Measurements from ENCODE around the gene FOXP1.

Gene FOXP1

DNA sequence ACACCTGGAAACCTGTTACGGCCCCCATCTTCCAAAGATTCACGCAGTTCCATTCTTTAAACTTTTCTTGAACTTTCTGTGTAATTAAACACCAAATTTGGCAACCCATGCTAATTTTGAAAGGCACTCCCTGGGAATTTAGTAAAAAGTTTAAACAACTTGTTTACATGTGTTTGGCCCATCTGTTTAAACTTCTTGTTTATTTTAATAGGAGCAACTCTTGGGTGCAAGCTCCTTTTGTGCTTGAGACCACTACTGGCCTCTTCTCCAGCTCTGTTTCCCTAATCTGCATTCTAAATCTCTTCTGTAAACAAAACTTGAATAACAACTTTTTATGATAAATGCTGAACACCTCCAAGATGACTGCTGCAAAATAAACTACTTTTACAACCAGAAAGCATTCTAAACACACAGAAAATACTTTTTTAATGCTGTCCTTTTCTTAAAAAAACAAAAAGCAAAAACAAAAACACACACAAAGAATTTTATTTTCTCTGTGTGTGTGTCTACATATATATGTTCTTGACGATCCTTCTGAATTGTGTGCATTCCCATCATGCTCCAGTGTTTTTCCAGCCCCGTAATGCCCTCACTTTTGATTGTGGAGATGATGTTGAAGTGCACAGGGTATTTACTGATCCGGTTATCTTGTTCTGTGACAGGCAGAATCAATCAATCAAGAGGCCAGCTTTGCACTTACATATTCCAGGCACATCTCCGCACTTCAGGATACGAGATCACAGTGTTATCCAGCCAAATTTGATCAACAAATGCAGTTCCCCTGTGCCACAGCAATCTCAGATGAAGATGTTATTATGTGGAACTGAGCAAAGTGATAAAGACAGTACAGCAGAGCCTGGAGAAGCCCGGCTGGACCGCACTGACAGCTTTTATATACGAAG is 416.9 kb downstream of the FOXP1 start:
- Histone ChIP-seq H3K9ac (ENCODE audit: low read depth, low read length) (no peak overlapping the region), H3K4me1 (ENCODE audit: insufficient read depth, low read length) (peaks cover 24% of the 10 kb centered on the region), H3K9me3 (ENCODE audit: control insufficient read depth, insufficient read depth, low read length) (0 out of 2 replicates have a peak, but pooled peaks cover 3% of the 10 kb centered on the region), H3K36me3 (ENCODE audit: insufficient read depth, low read length) (no peaks in the 10 kb centered on the region)

DNA sequence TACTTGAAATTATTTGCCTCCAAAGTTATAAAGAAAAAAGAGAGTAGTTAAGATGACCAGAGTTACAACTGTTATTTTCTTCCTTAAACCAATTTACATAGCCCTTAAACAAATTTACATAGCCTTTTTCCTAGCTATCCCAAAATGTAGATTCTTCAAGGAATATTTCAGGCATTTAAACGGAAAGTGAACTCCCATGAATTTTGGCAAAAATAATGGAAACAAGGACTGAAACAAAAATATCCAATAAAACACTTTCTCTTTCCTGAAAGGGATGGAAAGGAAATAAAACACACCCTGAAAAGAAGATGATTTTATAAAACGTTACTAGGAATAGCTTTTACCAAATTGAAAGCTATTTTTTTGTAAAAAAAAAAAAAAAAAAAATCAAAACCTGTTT is 418.6 kb downstream of the FOXP1 start:
- Histone ChIP-seq H3K9me3 (ENCODE audit: control insufficient read depth, insufficient read depth, low read length) (peaks cover 3% of the 10 kb centered on the region; the same call in 1 of the 2 replicates), H3K36me3 (ENCODE audit: insufficient read depth, low read length) (no peaks in the 10 kb centered on the region), H3K4me1 (ENCODE audit: insufficient read depth, low read length) (peaks cover 22% of the 10 kb centered on the region; the same call in 1 of the 2 replicates), H3K9ac (ENCODE audit: low read depth, low read length) (no peak overlapping the region)

DNA sequence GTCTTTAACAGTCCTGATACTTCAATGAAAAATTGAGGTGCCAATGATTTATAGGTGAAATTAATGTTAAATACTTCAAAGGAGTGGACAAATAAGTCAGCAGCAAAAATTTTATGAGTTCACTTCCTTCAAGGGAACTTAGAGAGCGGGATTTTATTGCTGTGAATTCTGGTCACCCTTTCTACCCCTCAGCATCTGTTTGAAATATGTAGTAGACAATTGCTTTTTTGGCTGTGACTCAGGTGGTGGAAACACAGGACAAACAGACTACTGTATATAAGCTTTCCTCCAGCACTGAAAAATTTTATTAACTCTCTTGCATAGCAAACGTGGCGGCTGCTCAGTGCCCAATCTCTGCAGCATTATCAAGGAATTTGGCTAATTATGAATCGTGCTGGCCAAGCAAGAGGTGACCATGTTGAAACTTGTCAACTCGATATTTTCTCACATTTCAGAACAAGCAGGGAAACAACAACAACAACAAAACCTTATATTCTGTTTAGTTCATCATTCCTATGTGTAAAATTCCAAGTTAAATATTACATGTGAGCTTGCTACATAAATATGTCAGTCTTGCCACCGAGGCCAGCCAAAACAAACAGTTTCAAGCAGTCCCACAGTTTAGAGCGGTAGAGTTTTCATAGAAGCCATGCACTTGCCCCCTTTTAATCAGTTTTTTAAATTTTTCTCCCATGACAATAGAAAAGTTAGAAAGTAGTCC is 420.2 kb downstream of the FOXP1 start:
- Histone ChIP-seq H3K9ac (ENCODE audit: low read depth, low read length) (no peak overlapping the region), H3K9me3 (ENCODE audit: control insufficient read depth, insufficient read depth, low read length) (peaks cover 3% of the 10 kb centered on the region; the same call in 1 of the 2 replicates), H3K4me1 (ENCODE audit: insufficient read depth, low read length) (peaks cover 13% of the 10 kb centered on the region), H3K36me3 (ENCODE audit: insufficient read depth, low read length) (no peaks in the 10 kb centered on the region)

DNA sequence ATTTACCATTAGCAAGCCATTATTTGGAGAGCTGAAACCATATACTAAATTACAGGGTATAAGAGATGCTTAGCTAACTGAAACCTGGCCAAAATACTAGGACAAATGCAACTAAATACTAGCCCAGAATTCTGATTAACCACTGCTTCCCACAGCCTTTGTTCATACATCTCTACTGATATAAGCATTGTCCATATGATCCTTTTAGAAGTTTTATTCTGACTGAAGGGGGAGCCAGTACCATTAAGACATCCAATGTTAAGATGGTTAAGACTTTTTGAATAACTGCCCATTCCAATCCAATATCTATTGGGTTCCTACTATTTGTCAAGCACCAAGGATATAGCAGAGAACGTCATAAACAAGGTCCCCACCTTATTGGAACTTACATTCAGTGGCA is 421.3 kb downstream of the FOXP1 start:
- H3K4me1 ChIP-seq (ENCODE audit: insufficient read depth, low read length): peaks cover 14% of the 10 kb centered on the region
- no peaks in the 10 kb centered on the region for H3K36me3 ChIP-seq (ENCODE audit: insufficient read depth, low read length)
- peaks cover 3% of the 10 kb centered on the region; the same call in 1 of the 2 replicates for H3K9me3 ChIP-seq (ENCODE audit: control insufficient read depth, insufficient read depth, low read length)
- H3K9ac ChIP-seq (ENCODE audit: low read depth, low read length): no peak overlapping the region

DNA sequence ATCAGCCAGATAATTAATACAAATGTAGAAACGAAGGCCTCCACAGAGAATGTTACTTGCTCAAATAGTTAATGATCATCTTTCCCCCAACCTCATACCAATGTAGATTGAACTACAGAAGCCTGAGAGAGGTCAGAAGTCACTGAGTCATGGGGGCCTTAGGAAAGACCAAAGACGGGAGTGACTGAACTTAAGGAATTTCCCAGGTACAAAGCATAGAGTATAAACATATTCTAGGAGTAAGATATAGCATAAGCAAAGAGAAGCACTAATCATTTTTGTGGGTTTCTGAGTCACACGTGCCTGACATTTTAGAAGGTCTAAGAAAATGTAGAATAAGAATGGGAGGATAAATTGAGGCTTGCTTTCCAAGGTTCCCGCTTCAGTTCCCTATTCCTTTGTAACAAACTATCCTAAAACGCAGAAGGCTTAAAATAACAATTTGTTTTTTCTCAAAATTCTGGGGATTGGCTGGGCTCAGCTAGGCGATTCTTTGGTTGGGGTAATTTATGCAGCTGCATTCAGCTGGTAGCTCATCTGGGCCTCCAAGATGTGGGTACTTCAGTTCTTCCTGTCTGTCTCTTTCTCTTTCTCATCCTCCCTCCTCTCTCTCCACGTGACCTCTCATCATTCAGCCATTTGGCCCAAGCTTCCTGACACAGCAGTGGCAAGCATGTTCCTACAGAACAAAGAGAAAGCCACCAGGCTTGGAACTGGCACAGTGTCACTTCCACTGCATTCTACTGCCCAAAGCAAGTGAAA is 422.6 kb downstream of the FOXP1 start:
- peaks cover 2% of the 10 kb centered on the region; the same call in 1 of the 2 replicates for H3K9me3 ChIP-seq (ENCODE audit: control insufficient read depth, insufficient read depth, low read length)
- no peaks in the 10 kb centered on the region for H3K36me3 ChIP-seq (ENCODE audit: insufficient read depth, low read length)
- no peak overlapping the region for H3K9ac ChIP-seq (ENCODE audit: low read depth, low read length)
- peaks cover 24% of the 10 kb centered on the region for H3K4me1 ChIP-seq (ENCODE audit: insufficient read depth, low read length)

DNA sequence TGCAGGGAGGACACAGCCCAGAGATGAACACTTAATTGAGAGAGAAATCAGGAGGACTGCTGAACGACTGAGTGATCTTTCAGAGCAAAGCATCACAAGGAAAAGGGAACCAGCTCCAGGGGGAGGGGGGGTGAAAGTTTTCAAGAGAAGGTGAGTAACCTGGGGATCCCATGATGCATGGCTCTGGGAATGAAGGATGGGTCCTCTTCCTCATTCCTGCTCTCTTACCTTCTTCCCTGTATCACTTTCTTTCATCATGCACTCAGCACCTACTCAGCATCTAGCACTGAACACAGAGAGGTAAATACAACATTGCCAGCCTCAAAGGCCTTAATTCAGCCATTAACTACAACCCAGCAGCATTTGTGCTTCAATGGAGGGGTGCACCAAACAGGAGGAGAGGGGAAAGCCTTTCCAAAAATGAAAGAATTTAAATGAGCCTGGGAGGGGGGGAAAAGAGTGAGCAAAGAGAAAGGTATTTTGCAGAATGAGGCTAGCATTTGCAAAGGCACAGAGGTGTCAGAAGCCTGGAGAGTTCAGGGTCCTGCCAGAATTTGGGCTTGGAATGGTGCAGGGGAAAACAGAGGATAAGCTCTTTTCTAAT is 427.4 kb downstream of the FOXP1 start:
- peaks cover 43% of the 10 kb centered on the region for H3K4me1 ChIP-seq (ENCODE audit: insufficient read depth, low read length)
- no peak overlapping the region for H3K9ac ChIP-seq (ENCODE audit: low read depth, low read length)
- H3K36me3 ChIP-seq (ENCODE audit: insufficient read depth, low read length): no peaks in the 10 kb centered on the region
- H3K9me3 ChIP-seq (ENCODE audit: control insufficient read depth, insufficient read depth, low read length): no peaks in the 10 kb centered on the region; the same call in 1 of the 2 replicates

DNA sequence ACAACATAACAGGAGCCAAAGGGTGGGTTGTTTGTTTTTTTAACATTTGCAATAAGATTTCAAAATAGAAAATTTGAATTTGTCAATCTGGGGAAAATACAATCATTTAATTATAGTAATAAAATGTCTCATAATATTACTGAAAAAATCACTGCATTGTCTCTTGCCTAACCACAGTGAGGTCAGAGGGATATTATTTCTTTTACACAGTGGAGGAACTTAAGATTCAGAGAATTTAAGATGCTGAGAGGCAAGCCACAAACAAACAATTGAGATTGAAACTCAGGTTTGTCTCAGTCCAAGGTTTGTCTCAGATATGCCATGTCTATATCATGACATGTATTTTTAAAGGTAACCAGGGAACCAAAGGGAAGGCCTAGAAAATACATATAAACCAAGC is 428.7 kb downstream of the FOXP1 start:
- Histone ChIP-seq H3K9me3 (ENCODE audit: control insufficient read depth, insufficient read depth, low read length) (no peaks in the 10 kb centered on the region), H3K9ac (ENCODE audit: low read depth, low read length) (no peak overlapping the region), H3K36me3 (ENCODE audit: insufficient read depth, low read length) (no peaks in the 10 kb centered on the region), H3K4me1 (ENCODE audit: insufficient read depth, low read length) (peaks cover 53% of the 10 kb centered on the region)

DNA sequence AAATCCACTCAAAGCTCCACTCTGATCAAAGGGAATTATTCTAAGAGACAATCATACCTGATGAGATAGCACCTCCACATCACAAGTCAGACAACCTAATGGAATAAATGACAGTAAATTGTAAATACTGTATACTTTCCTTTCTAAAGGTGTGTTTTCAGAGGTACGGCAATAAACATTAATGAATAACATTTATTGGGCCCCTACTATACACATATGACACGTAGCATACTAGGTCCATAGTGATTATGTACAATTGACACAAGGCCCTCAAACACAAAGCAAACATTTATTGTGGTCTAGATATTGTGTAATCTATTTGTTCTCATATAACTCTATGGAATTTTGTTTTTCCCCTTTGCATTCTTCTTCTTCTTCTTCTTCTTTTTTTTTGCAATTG is 429.8 kb downstream of the FOXP1 start:
- Histone ChIP-seq H3K9ac (ENCODE audit: low read depth, low read length) (no peak overlapping the region), H3K9me3 (ENCODE audit: control insufficient read depth, insufficient read depth, low read length) (no peaks in the 10 kb centered on the region), H3K36me3 (ENCODE audit: insufficient read depth, low read length) (no peaks in the 10 kb centered on the region), H3K4me1 (ENCODE audit: insufficient read depth, low read length) (peaks cover 53% of the 10 kb centered on the region)

DNA sequence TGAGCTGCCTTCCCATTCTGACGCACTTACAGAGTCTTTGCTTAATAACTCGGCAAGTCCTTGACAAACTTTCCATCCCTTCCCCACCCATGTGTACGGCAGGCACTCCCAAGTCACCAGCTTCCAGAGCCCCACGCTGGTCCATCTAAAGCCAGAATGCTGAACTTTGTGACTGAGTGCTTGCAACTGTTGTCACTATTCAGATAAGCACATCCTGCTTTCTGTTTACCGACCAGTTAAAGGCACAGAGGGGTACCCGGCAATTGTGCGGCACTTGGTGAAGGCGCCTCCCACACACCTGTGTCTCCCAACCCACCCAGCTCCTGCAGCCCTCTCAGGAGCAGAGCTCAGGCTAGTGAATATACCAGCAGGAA is 430.6 kb downstream of the FOXP1 start:
- H3K9ac ChIP-seq (ENCODE audit: low read depth, low read length): no peak overlapping the region
- peaks cover 50% of the 10 kb centered on the region for H3K4me1 ChIP-seq (ENCODE audit: insufficient read depth, low read length)

DNA sequence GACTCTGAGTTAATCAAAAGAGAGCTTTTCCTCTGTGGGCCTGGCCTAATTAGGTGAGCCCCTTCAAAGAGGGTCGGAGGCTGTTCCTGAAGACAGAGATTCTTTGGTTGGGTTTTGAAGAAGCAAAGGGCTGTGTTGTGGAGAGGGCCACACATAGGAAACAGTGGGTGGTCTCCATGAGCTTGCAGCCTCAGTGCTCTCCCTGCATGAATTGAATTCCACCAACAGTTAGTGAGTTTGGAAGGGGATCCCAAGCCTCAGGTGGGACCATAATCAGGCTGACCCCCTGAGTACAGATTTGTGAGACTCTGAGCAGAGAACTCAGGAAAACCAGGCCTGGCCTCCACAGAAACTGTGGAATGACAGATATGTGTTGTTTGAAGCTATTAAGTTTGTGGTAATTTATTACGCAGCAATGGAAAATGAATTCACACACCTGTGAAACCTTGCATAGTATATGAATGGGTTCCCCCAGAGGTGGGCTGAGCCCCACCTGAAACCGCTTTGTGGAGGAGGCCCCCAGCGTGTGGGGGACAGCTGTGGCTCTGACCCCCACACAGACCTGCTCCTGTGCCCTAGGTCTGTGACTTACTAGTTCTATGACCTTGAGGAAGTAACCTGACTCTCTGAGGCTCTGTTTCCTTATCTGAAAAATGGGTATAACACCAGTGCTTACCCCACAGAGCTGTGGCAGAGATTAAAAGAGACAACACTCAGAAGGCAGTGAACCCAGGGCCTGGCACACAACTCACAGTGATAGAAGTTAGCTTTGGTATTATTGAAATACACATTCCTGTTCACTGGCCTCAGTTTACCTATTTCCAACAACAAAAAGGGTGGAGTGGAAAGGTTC is 431.3 kb downstream of the FOXP1 start:
- H3K4me1 ChIP-seq (ENCODE audit: insufficient read depth, low read length): peaks cover 52% of the 10 kb centered on the region
- no peaks in the 10 kb centered on the region for H3K9me3 ChIP-seq (ENCODE audit: control insufficient read depth, insufficient read depth, low read length)
- H3K9ac ChIP-seq (ENCODE audit: low read depth, low read length): no peak overlapping the region
- no peaks in the 10 kb centered on the region for H3K36me3 ChIP-seq (ENCODE audit: insufficient read depth, low read length)

More for the DNA sequence above, 430.6 kb downstream of the FOXP1 start:
- no peaks in the 10 kb centered on the region for H3K9me3 ChIP-seq (ENCODE audit: control insufficient read depth, insufficient read depth, low read length)
- no peaks in the 10 kb centered on the region for H3K36me3 ChIP-seq (ENCODE audit: insufficient read depth, low read length)

DNA sequence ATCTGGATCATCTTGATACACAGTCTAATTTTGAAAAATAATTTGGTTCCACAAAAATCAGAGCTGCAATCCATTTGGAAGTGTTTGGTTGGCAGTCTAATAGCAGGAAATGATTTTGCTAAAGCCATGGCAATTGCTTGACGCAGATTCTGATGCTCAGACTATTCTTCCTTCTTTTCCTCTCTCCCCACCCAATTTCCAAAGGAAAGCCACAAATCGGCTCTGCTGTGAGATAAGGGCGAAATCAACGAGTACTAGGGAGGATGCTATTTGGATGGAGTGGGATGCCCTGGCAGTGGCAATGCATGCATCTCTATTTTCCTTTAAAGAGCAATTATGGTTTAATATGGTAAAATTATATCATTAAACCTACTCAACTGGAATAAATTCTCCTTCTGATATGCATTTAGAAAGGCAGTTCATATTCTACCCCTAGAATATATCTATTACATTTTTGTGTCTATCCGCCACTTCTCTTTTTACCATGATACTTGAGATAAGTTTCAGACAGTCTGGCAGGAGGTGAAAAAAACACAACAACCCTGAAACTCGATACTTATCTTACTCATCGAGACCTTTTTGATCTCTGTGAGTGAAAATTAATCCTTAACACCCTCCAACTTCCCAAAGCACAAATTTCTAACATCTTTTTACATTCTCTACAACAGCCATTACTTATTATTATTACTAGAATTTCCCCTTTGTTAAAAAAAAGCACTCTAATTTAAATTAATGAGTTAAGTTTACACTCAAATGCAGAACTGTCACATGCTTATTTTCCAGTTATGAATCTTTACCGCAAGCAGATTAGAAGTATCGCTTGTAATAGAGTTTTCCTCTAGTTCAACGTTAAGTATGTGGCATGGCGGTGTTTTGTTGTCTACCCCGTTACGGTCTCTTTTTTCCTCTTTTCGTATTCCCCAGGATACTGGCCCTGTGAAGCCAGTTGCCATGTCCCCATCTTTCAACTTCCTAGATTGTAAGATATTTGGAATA is 433.3 kb downstream of the FOXP1 start:
- Histone ChIP-seq H3K4me1 (ENCODE audit: insufficient read depth, low read length) (peaks cover 39% of the 10 kb centered on the region), H3K9me3 (ENCODE audit: control insufficient read depth, insufficient read depth, low read length) (no peaks in the 10 kb centered on the region), H3K9ac (ENCODE audit: low read depth, low read length) (no peak overlapping the region), H3K36me3 (ENCODE audit: insufficient read depth, low read length) (no peaks in the 10 kb centered on the region)

DNA sequence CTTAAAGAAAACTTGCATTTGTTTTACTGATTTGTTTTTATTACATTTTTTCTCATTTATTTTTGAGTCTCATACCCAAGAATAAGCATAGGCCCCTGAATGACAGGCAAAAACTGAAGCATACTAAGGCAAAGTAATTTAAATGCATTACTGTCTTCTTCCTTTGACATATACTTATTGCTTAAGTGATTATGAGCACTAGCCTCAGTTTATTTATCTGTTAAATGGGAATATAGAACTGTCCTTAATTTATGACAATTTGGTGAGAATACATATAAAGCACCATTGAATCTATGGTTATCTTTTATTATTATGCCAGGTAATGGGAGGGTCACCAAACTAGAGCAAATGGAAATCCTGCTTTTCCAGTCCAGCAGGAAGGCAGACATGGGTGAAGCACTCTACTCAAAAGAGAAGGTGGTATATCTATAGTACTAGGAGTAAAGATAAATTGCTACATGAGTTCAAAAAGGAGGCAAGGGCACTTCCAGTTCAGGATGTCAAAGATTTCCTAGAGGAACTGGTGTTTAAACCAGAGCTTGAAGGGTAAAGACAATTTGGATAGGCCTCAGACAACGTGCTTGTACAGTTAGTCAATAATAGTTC is 435.0 kb downstream of the FOXP1 start:
- Histone ChIP-seq H3K4me1 (ENCODE audit: insufficient read depth, low read length) (peaks cover 38% of the 10 kb centered on the region), H3K9ac (ENCODE audit: low read depth, low read length) (no peak overlapping the region), H3K36me3 (ENCODE audit: insufficient read depth, low read length) (no peaks in the 10 kb centered on the region), H3K9me3 (ENCODE audit: control insufficient read depth, insufficient read depth, low read length) (no peaks in the 10 kb centered on the region)
